Natural killer cell (primary cell): ENCODE data around the gene MUC16. TPM values are rescaled to one million over a fixed set of nuclear protein-coding genes. Genes with fewer than 3 reads are reported as not detected.

Experiments
- ATAC-seq, 3 donors: fragments of 150-1000 bp in 2 of 3; fragments of 200-7000 bp in 1 of 3; cut with Tn5 transposase; 1 replicate in 1 of 3; 2 replicates in 2 of 3; pipeline ENCODE4 v1.10.0; 2021; ENCODE audit warnings: mild to moderate bottlenecking in 2 of 3, moderate library complexity in 2 of 3
- DNase-seq, 2 donors: peaks; one replicate each; pipeline versions ENCODE4 v3.0.0 to v3.0.0-alpha.2; 2013 to 2021; ENCODE audit warnings: mixed read lengths in 1 of 2
- H3K27ac ChIP-seq: one replicate; pipeline ENCODE4 v1.5.1; 2013; ENCODE audit warnings: mild to moderate bottlenecking, low read length
- H3K27me3 ChIP-seq: one replicate; pipeline ENCODE4 v1.6.1; 2013; ENCODE audit warnings: low read length; ENCODE audit not compliant: control insufficient read depth, insufficient read depth
- H3K36me3 ChIP-seq: one replicate; pipeline ENCODE4 v1.6.1; 2013; ENCODE audit warnings: low read length; ENCODE audit not compliant: control insufficient read depth, insufficient read depth
- H3K4me1 ChIP-seq: one replicate; pipeline ENCODE4 v1.6.1; 2013; ENCODE audit warnings: low read length; ENCODE audit not compliant: control insufficient read depth, insufficient read depth
- H3K4me3 ChIP-seq: one replicate; pipeline ENCODE4 v1.5.1; 2013; ENCODE audit warnings: low read length
- H3K9me3 ChIP-seq: one replicate; pipeline ENCODE4 v1.6.1; 2013; ENCODE audit warnings: low read length; ENCODE audit not compliant: control insufficient read depth, insufficient read depth
- H3K27ac Mint-ChIP-seq, 2 donors: one replicate each; pipeline ENCODE4 v1.8.0; 2022; ENCODE audit warnings: mild to moderate bottlenecking in 2 of 2, mixed read lengths in 2 of 2, moderate library complexity in 1 of 2
- H3K27me3 Mint-ChIP-seq, 2 donors: one replicate each; pipeline ENCODE4 v1.8.0; 2022; ENCODE audit warnings: low read depth in 2 of 2, mixed read lengths in 2 of 2
- H3K36me3 Mint-ChIP-seq: one replicate; pipeline ENCODE4 v1.8.0; 2022; ENCODE audit warnings: mixed read lengths
- H3K4me1 Mint-ChIP-seq, 2 donors: one replicate each; pipeline ENCODE4 v1.8.0; 2022; ENCODE audit warnings: mixed read lengths in 2 of 2
- H3K4me3 Mint-ChIP-seq: one replicate; pipeline ENCODE4 v1.8.0; 2022; ENCODE audit warnings: mild to moderate bottlenecking, moderate library complexity, mixed read lengths
- H3K9me3 Mint-ChIP-seq, 2 donors: one replicate each; pipeline ENCODE4 v1.8.0; 2022; ENCODE audit warnings: mixed read lengths in 2 of 2
- CTCF ChIP-seq: fragments of 200-600 bp; IDR thresholded peaks from one replicate; pipeline ENCODE4 v1.8.0; 2022; ENCODE audit warnings: antibody characterized with exemption
- WGBS: methylation state at CpG from one replicate; pipeline ENCODE4 v1.1.7; 2013; ENCODE audit warnings: missing lambda C conversion rate; ENCODE audit not compliant: insufficient coverage; 5-methylcytosine and 5-hydroxymethylcytosine counted together
- intact Hi-C: fragments of 100-400 bp; cut with micrococcal nuclease; formaldehyde crosslinking; loops from one replicate; pipeline ENCODE4 v1.14.2; 2022
- total RNA-seq, 4 donors: library from RNA; stranded (reverse); fragments of 120-200 nt in 1 of 4; gene quantifications; one replicate each; pipeline versions ENCODE4 v1.2.3 to v1.2.4, GENCODE V29; 2013 to 2022

MUC16 gene
- total RNA-seq, 3 donors from 2014 or later (not counting 1 experiment from before 2014, with no cell fraction given), result under 0.01 TPM; not detected in 2

DNA sequence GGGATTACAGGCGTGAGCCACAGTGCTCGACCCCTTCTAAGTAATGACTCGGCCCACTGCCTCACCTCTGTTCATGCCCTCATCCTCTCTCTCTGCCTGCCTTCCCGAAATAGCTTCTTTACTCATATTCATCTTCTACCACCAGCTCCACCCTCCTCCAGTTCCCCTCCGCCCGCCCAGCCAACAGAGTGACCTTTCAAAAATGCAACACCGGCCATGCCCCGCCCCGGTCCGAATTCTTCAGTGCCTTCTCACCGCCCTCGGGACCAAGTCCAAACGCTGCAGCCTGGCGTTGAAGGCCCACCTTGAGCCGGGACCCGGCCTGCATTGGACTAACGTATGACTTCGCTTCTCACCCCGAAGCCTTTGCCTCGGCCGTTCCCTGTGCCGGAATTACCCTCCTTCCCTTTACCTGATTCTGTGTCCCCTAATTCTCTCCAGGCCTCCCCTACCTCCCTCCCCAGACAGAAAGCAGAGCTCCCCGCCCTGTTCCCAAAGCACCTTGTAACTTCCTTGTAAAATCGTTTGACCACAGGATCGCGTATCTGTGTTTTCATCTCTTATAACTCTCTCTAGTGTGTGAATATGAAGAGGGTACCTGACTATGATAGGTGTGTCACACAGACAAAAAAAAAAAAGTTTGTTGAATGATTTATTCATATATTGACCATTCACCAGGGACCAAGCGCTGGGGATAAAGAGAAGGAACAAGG lies 8.1 kb upstream of the MUC16 start:
- H3K4me1 ChIP-seq, result no peaks in the 10 kb centered on the region
- Mint-ChIP-seq H3K4me1 (no peaks in the 10 kb centered on the region), H3K27ac (no peak overlapping the region), H3K9me3 (no peaks in the 10 kb centered on the region), H3K36me3 (no peaks in the 10 kb centered on the region), H3K4me3 (no peak overlapping the region), H3K27me3 (no peaks in the 10 kb centered on the region)
- WGBS, result 89% methylated on average over 24 of the region's 27 CpGs
- H3K9me3 ChIP-seq, result no peaks in the 10 kb centered on the region
- H3K36me3 ChIP-seq, result no peaks in the 10 kb centered on the region
- H3K27me3 ChIP-seq, result no peaks in the 10 kb centered on the region
- DNase-seq, result no peak
- no peak overlapping the region for H3K4me3 ChIP-seq
- no peak for ATAC-seq
- intact Hi-C loops, result no loop called here
- no peak for TF ChIP-seq CTCF
- H3K27ac ChIP-seq, result no peak overlapping the region

GRCh38 chr19:9014803-9015202 lies 4.6 kb upstream of the MUC16 start:
- no peaks in the 10 kb centered on the region for H3K9me3 ChIP-seq
- no peak for TF ChIP-seq CTCF
- H3K9me3 Mint-ChIP-seq, result no peaks in the 10 kb centered on the region
- no peaks in the 10 kb centered on the region for H3K4me1 Mint-ChIP-seq
- 59% methylated on average over 7 of the region's 7 CpGs for WGBS
- H3K27ac ChIP-seq, result no peak overlapping the region
- no peak for DNase-seq
- no peak overlapping the region for H3K27ac Mint-ChIP-seq
- H3K27me3 Mint-ChIP-seq, result peaks cover 0 to 2% of the 10 kb centered on the region in 2 donors
- H3K4me1 ChIP-seq, result no peaks in the 10 kb centered on the region
- H3K36me3 Mint-ChIP-seq, result no peaks in the 10 kb centered on the region
- no peak overlapping the region for H3K4me3 Mint-ChIP-seq
- no peaks in the 10 kb centered on the region for H3K36me3 ChIP-seq
- ATAC-seq, result no peak
- H3K27me3 ChIP-seq, result no peaks in the 10 kb centered on the region
- intact Hi-C loops, result no loop called here
- H3K4me3 ChIP-seq, result no peak overlapping the region

- H3K9me3 ChIP-seq, result no peaks in the 10 kb centered on the region
- intact Hi-C loops, result no loop called here
- no peak overlapping the region for H3K4me3 ChIP-seq
- no peaks in the 10 kb centered on the region for H3K4me1 ChIP-seq
- H3K36me3 ChIP-seq, result no peaks in the 10 kb centered on the region
- Mint-ChIP-seq H3K4me3 (no peak overlapping the region), H3K27me3 (peaks cover 0 to 2% of the 10 kb centered on the region in 2 donors), H3K27ac (no peak overlapping the region), H3K4me1 (no peaks in the 10 kb centered on the region), H3K36me3 (no peaks in the 10 kb centered on the region), H3K9me3 (no peaks in the 10 kb centered on the region)
- H3K27me3 ChIP-seq, result no peaks in the 10 kb centered on the region
- no peak for TF ChIP-seq CTCF
- no CpG with 5 or more reads among the region's 1 CpG for WGBS
- H3K27ac ChIP-seq, result no peak overlapping the region
- ATAC-seq (no peak), DNase-seq (no peak)
Measured at GRCh38 chr19:9013988-9014387, 3.8 kb upstream of the MUC16 start.

DNA sequence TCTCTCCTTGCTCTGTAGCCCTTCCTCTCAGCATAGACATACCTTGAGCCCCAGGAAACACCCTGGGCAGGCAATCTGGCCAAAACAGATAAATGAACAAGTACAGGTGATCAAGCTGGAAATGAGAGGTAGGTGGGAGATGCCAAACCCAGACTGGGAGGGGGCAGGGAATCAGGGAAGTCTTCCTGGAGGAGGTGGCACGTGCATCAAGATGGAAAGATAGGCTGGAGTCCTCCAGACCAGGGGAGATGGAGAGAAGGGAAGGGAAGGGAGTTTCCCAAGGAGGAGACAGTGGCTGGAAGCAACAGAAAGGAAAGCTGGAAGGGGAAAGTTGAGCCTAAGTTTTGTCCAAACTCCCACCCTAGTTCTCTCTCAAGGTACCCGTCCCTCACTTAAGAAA lies 1.7 kb upstream of the MUC16 start:
- H3K4me3 Mint-ChIP-seq, result no peak overlapping the region
- no peak for ATAC-seq
- H3K27ac ChIP-seq, result no peak overlapping the region
- no peaks in the 10 kb centered on the region for H3K36me3 ChIP-seq
- H3K9me3 ChIP-seq, result no peaks in the 10 kb centered on the region
- H3K36me3 Mint-ChIP-seq, result no peaks in the 10 kb centered on the region
- no peak overlapping the region for H3K27ac Mint-ChIP-seq
- H3K27me3 ChIP-seq, result no peaks in the 10 kb centered on the region
- no peaks in the 10 kb centered on the region for H3K9me3 Mint-ChIP-seq
- 67% methylated on average over 2 of the region's 2 CpGs for WGBS
- intact Hi-C loops, result no loop called here
- DNase-seq, result no peak
- TF ChIP-seq CTCF, result no peak
- H3K4me3 ChIP-seq, result no peak overlapping the region
- no peaks in the 10 kb centered on the region for H3K4me1 Mint-ChIP-seq
- H3K4me1 ChIP-seq, result no peaks in the 10 kb centered on the region
- H3K27me3 Mint-ChIP-seq, result peaks cover 0 to 2% of the 10 kb centered on the region in 2 donors
